ENCODE results near the gene HEBP2. TPM values are rescaled to one million over a fixed set of nuclear protein-coding genes. Genes with fewer than 3 reads are reported as not detected.

The HEBP2 gene
- total RNA-seq, 4 donors from 2014 or later = 30.4 to 85.8 (median 46.6) TPM

GRCh38 chr6:138440758-138441357 lies 36.8 kb downstream of the HEBP2 start:
- H3K9me3 ChIP-seq = no peaks in the 10 kb centered on the region
- H3K27me3 ChIP-seq = no peaks in the 10 kb centered on the region
- H3K4me1 ChIP-seq = peaks cover 0 to 15% (median 2%) of the 10 kb centered on the region in 4 donors
- H3K4me3 ChIP-seq = no peak overlapping the region
- H3K36me3 ChIP-seq = peaks cover 0 to 29% (median 0%) of the 10 kb centered on the region in 3 donors
- no peak for DNase-seq
- TF ChIP-seq POLR2A (IDR thresholded peaks at IDR 0.05) (no peak), CTCF (IDR thresholded peaks at IDR 0.05) (peak in 1 of 6 experiments; percentile 3)
- H3K27ac ChIP-seq = no peak overlapping the region

GRCh38 chr6:138441965-138442364 lies 37.9 kb downstream of the HEBP2 start:
- H3K27me3 ChIP-seq = no peaks in the 10 kb centered on the region
- H3K4me1 ChIP-seq = peaks cover 0 to 15% (median 2%) of the 10 kb centered on the region in 4 donors
- H3K4me3 ChIP-seq = no peak overlapping the region
- peak overlapping the region in 2 of 4 donors; percentile 3 to 10 for H3K27ac ChIP-seq
- H3K9me3 ChIP-seq = no peaks in the 10 kb centered on the region
- DNase-seq = no peak
- no peak for TF ChIP-seq CTCF (IDR thresholded peaks at IDR 0.05)
- TF ChIP-seq POLR2A (IDR thresholded peaks at IDR 0.05) = no peak
- H3K36me3 ChIP-seq = peaks cover 0 to 38% (median 0%) of the 10 kb centered on the region in 3 donors

- H3K4me3 ChIP-seq = no peak overlapping the region
- no peaks in the 10 kb centered on the region for H3K27me3 ChIP-seq
- no peaks in the 10 kb centered on the region for H3K9me3 ChIP-seq
- H3K36me3 ChIP-seq = peaks cover 0 to 35% (median 0%) of the 10 kb centered on the region in 3 donors
- no peak for DNase-seq
- TF ChIP-seq CTCF (IDR thresholded peaks at IDR 0.05) (no peak), POLR2A (IDR thresholded peaks at IDR 0.05) (no peak)
- peak overlapping the region in 2 of 4 donors; percentile 3 to 10 for H3K27ac ChIP-seq
- peaks cover 0 to 15% (median 2%) of the 10 kb centered on the region in 4 donors for H3K4me1 ChIP-seq
Measured at GRCh38 chr6:138442663-138443062, 38.6 kb downstream of the HEBP2 start.

GRCh38 chr6:138443979-138444378 lies 40.0 kb downstream of the HEBP2 start:
- peaks cover 0 to 15% (median 2%) of the 10 kb centered on the region in 4 donors for H3K4me1 ChIP-seq
- no peak for DNase-seq
- no peak for TF ChIP-seq CTCF (IDR thresholded peaks at IDR 0.05)
- TF ChIP-seq POLR2A (IDR thresholded peaks at IDR 0.05) = no peak
- peaks cover 0 to 36% (median 0%) of the 10 kb centered on the region in 3 donors for H3K36me3 ChIP-seq
- no peak overlapping the region for H3K27ac ChIP-seq
- no peak overlapping the region for H3K4me3 ChIP-seq
- H3K9me3 ChIP-seq = no peaks in the 10 kb centered on the region
- H3K27me3 ChIP-seq = no peaks in the 10 kb centered on the region

GRCh38 chr6:138446821-138447220 lies 42.8 kb downstream of the HEBP2 start:
- Histone ChIP-seq H3K9me3 (no peaks in the 10 kb centered on the region), H3K4me1 (peaks cover 0 to 13% (median 1%) of the 10 kb centered on the region in 4 donors), H3K4me3 (no peak overlapping the region), H3K27ac (no peak overlapping the region), H3K36me3 (peaks cover 0 to 26% (median 0%) of the 10 kb centered on the region in 3 donors), H3K27me3 (no peaks in the 10 kb centered on the region)
- TF ChIP-seq POLR2A (IDR thresholded peaks at IDR 0.05) = no peak
- TF ChIP-seq CTCF (IDR thresholded peaks at IDR 0.05) = no peak
- no peak for DNase-seq
